Caki2 (cell line): ENCODE measurements around the gene CYP8B1. TPM values are rescaled to one million over a fixed set of nuclear protein-coding genes. Genes with fewer than 3 reads are reported as not detected.
"Not testable (repeated sequence)": the region's sequence is repeated elsewhere in the genome, so short reads cannot be mapped to it uniquely, and the experiment has no call there.

Experiments used
- DNase-seq: peaks from one replicate; pipeline ENCODE4 v3.0.0-alpha.2; 2015; ENCODE audit warnings: low read depth
- in situ Hi-C: cut with HindIII; loops from 2 replicates; pipeline ENCODE4 v1.10.0; 2016; ENCODE audit warnings: low sequenced_read_pairs, low pct_unique_long_range_greater_than_20kb, mixed read lengths
- total RNA-seq: library from RNA; depleted of rRNA; stranded (reverse); fragments of >200 nt; shearing (Covaris generic); gene quantifications from 2 replicates; pipeline ENCODE4 v1.2.3, GENCODE V29; 2014; ENCODE audit warnings: low replicate concordance

Gene CYP8B1
- total RNA-seq, 1 experiment from 2014 or later: not detected

GRCh38 chr3:42892169-42892568 is 16.5 kb upstream of the CYP8B1 start:
- in situ Hi-C loops: no loop called here
- no peak for DNase-seq

GRCh38 chr3:42891042-42891441 is 15.4 kb upstream of the CYP8B1 start:
- in situ Hi-C loops: no loop called here
- no peak for DNase-seq

GRCh38 chr3:42887084-42887483 is 11.4 kb upstream of the CYP8B1 start:
- in situ Hi-C loops: no loop called here
- no peak for DNase-seq

- in situ Hi-C loops: no loop called here
- no peak for DNase-seq
Measured at GRCh38 chr3:42886294-42886822, 10.7 kb upstream of the CYP8B1 start.

- no peak for DNase-seq
- in situ Hi-C loops: no loop called here
Measured at GRCh38 chr3:42884324-42884723, 8.6 kb upstream of the CYP8B1 start.

- DNase-seq, in situ Hi-C loops: not testable (repeated sequence)
Measured at GRCh38 chr3:42883251-42883930, 7.7 kb upstream of the CYP8B1 start.

- peak; percentile 68 for DNase-seq
- in situ Hi-C loops: no loop called here
Measured at GRCh38 chr3:42880601-42881451, 5.1 kb upstream of the CYP8B1 start.

GRCh38 chr3:42880183-42880582 is 4.5 kb upstream of the CYP8B1 start:
- DNase-seq: no peak
- in situ Hi-C loops: no loop called here

GRCh38 chr3:42877881-42878280 is 2.2 kb upstream of the CYP8B1 start:
- in situ Hi-C loops: no loop called here

GRCh38 chr3:42876940-42877720 is 1.5 kb upstream of the CYP8B1 start:
- in situ Hi-C loops: no loop called here
- DNase-seq: no peak

More at GRCh38 chr3:42877881-42878280, 2.2 kb upstream of the CYP8B1 start:
- no peak for DNase-seq

GRCh38 chr3:42876401-42876800 is 722 bp upstream of the CYP8B1 start:
- in situ Hi-C loops: no loop called here

GRCh38 chr3:42874749-42875148 is 930 bp downstream of the CYP8B1 start:
- in situ Hi-C loops: no loop called here
- no peak for DNase-seq

More at GRCh38 chr3:42876401-42876800, 722 bp upstream of the CYP8B1 start:
- no peak for DNase-seq

GRCh38 chr3:42873221-42873982 is 2.3 kb downstream of the CYP8B1 start:
- in situ Hi-C loops: no loop called here
- DNase-seq: no peak

GRCh38 chr3:42872718-42873117 is 3.0 kb downstream of the CYP8B1 start:
- DNase-seq: no peak
- in situ Hi-C loops: no loop called here

GRCh38 chr3:42871592-42872196 is 4.0 kb downstream of the CYP8B1 start:
- in situ Hi-C loops: no loop called here

GRCh38 chr3:42868841-42869240 is 6.8 kb downstream of the CYP8B1 start:
- in situ Hi-C loops: no loop called here
- DNase-seq: no peak

More at GRCh38 chr3:42871592-42872196, 4.0 kb downstream of the CYP8B1 start:
- DNase-seq: no peak

- in situ Hi-C loops: no loop called here
- no peak for DNase-seq
Measured at GRCh38 chr3:42867138-42867537, 8.5 kb downstream of the CYP8B1 start.
